HG03039 (cell line): Measurements from ENCODE around the gene SCN1A.
"Not testable (repeated sequence)": the region's sequence is repeated elsewhere in the genome, so short reads cannot be mapped to it uniquely, and the experiment has no call there.

Experiments
- ATAC-seq: cut with Tn5 transposase; IDR thresholded peaks from one replicate; pipeline ENCODE4 v1.9.1; 2021; ENCODE audit warnings: mild to moderate bottlenecking, moderate library complexity; ENCODE audit not compliant: unreplicated experiment

Gene SCN1A

DNA sequence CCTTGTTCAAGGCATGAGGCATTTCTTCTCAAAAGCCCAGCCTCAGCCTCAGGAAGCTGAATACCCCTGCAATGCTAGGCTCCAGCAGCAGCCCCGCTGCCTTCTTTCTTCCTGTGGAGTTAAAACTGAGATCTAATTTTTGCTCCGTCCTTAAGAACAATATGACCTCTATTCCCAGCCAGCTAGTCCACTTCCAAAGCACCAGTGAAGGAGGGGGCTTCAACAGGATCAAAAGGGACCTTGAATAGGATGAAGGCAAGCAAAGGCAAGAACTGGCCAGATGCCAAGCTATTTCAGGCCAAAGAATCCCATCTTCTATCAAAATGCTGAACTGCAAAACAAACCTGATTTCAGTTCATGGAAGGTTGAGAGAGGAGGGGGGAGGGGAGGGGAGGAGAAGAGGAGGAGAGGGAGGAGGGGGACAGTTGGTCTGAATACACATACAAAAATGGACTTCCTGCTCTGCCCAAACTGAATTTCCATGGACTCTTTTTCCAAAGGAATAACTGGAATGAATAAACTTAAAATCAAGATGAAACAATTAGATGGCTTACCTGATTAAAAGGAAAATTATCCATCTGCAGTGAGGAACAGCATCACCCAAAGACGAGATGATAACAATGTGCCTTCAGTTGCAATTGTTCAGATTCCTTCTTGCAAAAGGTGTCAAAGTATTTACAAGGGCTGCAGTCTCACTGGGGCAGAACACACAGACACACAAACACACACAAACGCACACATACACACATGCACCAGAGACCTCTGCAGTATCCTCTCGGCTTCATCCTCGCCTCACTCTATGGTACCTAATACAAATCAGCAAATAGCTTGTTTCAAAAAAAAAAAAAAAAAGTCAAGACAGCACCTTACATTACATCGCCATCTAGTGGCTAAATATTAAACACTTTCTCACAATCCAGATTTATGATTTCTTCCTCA is at the start of gene SCN1A:
SCN1A (minus strand) TSS at position 804 of the 939 bp plus-strand sequence. CDS start 54,399 bp downstream, outside the sequence.
- ATAC-seq: no peak

DNA sequence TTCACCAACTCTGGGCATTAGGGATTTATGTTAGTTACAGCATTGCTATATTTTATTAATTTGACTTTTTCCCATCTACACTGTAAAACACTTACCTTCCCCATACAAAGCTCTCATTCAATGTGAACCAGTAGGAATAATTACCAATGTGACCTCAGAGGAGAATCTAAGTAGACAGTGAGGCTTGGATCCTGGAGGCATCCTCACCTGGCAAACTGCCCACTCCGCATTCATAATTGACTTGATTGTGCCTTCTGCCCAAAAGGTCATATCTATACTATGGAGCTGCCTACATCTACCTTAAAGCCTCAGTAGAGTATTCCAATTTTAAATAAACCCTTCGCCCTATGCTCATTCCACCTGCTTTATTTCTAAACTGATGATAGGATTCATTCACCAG is 45.4 kb upstream of the SCN1A start:
- no peak for ATAC-seq

DNA sequence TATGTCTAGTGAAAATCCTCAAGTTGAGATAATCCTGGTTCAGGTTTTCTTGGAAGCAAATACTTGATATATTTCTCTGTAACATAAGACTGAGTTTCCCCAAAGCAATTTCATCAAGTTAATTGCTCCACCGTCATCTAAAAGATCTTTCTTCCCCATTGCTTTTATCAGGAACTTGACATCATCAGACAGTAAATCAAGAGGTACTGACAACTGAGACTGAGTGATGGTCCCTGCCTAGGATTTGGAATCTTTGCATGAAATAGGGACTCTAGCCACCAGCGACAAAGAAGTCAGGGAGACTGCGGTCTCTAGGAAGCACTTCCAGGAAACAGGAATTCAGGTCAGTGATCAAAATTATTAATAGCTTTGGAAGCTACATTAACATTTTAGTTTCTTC is 43.4 kb upstream of the SCN1A start:
- no peak for ATAC-seq

DNA sequence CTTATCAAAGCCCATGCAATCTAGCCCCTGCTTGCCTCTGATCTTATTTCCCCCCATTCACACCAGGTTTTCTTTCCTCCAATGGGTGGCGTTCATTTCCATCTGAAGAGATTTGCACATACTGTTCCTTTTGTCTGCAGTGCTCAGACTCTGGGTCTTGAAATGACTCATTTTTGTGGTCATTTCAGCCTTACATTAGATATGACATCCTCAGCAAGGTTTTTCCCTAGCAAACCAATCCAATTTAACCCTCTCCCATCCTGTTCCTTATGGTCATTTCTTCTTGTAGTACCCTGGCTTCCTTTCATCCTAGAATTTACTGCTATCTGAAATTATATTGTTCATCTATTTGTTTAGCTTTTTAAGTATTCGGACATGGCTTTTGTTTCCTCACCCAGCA is 42.5 kb upstream of the SCN1A start:
- peak; percentile 88 for ATAC-seq

DNA sequence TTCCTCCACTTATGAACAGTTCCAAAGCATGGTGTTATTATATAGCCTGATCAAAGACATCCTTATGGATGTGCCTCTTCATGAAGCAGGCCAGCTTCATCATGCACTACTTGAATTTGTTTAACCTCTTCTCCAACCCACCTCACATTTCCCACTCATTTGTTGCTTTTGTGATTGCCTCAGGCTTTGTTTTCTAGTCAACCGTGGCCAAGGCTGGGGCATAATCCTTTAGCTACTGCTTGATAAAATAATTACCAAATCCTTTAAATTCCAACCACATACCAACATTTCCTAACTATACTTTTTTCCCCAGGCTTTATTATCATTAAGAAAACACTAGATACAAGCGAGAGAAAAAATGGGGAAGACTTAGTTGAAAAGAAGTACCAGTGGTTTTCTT is 39.6 kb upstream of the SCN1A start:
- no peak for ATAC-seq

DNA sequence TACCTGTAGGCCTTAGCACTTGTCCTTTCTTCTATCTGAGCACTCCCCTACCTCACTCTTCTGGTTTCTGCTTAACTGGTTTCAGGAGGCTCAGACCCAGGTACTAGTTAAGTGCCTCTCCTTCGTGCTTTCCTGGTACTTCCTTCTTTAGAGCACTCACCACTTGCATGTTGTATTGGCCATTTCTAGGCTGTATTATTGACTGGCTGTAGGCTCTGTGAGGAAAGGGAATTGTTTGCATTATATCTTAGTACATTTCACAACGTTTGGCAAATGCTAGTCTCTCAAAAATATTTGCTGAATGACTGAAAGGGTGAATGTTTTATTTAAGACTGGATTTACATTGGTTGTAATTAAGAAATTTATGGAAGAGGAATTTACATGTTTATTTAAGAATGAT is 36.0 kb upstream of the SCN1A start:
- no peak for ATAC-seq

DNA sequence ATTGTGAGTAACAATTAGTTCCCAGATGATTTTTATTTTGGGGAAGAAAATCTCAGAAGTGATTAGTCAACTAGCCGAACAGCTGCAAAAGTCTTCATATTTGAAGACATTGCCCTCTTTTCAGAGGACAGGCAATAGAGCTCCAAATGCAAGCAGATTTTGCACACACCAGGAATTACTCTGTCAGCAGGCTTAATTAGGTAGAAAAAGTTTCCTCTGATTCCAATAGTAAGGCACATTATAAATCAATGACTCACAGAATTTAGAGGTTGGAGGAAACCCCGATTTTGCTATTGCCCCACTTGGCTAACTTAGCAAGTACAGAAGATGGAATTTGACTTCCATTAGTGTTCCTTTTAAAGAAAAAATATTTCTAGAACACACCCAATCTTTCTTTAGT is 30.7 kb upstream of the SCN1A start:
- no peak for ATAC-seq

DNA sequence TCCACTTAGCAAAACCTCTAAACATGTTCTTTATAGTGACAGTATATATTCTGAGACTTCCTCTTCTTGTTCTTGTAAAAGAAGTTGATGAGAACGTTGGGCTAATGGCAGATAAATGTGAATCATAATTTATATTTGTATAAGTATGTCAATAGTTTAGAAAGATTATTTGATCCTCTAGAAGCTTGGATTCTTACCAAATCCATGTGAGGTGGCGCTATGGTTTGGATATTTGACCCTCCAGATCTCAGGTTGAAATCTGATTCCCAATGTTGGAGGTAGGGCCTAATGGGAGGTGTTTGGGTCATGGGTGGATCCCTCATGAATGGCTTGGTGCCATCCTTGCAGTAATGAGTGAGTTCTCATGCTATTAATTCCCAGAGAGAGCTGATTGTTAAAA is 29.8 kb upstream of the SCN1A start:
- no peak for ATAC-seq

DNA sequence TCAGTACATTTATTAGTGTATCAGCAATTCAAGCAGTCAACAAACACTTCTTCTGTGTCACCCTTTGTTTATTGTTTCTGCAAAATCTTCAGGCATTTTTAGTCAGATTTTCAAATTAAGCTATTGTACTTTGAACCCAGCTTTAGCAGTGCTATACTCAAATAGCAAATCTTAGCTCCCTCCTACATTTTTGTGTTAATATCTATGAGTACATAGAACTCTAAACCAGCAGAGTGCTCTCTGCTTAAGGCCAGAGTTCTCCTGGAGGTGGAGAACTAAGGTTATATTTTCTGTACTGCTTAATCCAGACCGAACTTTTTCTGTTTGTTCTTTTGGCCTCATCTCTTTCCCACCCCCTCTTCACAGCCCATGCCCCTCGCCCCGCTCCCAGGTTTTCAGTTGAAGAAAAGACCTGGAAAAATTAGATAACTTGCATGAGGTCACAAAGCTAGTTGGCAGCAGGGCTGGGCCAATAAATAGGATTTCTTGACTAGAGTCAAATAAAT is 29.2 kb upstream of the SCN1A start:
- no peak for ATAC-seq

DNA sequence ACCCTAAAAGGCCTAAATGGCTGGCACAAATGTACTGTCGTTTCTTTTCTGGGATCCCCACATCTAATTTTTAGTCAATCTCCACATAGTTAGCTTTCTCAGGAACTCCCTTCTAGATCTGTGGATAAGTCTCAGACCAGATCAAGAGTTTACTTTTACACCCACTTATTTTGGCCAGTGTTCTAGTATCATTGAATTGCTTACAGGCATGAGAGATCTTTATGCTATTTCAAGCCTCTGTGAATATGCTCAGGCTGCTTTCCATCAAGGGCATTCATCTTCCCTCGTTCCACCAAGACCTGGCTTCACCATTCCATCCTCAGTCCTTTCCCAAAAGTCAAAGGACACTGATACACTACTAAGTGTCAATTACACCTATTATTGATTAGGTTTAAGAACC is 27.8 kb upstream of the SCN1A start:
- ATAC-seq: no peak

DNA sequence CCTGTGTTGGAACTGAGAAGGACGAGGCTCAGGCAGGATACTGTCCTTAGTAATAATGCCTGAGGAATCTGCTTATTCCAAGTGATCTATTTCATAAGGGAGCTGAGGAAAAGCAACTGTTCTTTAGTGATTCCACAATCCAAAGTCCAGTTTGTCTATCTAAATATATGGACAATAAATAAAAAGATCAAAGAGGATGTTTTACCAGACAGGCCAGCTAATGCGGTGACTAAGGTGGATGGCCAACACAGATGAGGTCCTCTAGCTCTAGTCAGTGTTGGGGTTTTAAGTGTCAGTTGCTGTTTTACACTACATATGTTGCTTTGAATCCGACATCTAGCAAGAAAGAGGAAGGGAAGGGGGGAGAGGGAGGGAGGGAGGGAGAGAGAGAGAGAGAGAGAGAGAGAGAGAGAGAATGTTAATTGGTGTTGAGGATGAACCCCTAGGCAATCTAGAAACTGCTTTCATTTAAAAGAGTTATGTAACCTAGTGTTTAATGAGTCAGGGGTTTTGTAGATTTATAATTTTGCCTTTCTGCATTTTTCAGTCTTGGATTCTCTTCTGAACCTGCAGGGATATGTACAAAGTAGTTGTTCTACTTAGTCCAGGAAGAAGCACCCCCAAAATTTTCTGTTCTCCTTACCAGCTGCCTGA is 27.0 kb upstream of the SCN1A start:
- ATAC-seq: no peak

DNA sequence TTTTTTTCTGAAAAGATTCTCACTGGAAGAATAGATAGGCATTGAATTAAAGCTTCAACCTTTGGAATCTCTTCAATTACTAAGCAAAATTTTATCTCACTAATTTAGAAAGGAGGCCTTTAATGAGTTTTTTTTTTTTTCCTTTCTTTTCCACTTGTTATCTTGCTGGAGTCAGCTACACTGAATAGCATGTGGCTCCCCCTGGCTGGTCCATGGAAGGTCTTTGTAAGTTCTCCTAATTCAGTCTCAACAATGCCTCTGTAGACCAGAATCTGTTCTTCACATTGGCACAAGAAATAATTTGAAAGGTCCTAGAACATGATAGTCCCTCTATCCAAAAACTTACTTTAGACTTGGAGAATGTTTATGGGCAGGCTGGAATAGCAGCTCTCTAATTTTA is 24.2 kb upstream of the SCN1A start:
- ATAC-seq: no peak

DNA sequence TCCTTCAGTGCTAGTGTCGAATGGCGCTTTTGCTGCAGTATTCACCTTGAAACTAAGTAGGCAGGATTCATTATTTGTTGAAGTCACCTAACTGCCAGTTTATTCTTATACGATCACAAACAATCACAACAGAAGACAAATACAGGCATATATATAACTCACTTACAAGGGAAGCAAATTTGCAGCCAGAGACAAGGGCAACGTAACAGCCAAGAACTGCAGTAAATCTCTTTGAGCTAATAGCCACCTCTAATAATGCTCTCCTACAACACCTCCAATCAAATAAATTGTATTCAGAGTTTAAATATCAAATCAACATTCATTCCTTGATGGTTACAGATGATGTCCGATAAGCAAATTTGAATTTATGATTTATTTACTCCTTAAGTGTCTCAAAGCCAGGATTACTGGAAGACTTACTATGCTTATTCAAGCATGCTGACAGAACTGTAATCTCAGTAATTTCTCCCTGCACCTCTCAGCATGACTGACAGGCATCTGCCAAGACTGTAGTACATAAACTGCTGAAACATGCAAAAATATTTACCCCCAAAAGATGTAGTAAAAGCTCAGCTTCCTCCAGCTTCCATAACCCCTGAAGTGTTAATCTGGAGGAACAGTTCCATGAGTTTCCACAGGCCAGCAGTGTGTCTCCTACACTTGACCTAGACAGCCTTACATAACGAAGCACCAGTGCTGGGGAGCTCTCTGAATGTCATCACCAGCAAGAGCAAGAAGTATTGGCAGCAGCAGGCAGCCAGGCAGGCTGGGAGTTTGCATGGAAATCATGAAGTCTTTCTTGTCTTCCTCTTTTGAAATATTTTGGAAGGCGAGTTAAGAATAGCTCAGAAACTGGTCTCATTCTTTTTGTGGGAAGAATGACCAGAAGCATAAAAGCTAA is 20.9 kb upstream of the SCN1A start:
- ATAC-seq: no peak

DNA sequence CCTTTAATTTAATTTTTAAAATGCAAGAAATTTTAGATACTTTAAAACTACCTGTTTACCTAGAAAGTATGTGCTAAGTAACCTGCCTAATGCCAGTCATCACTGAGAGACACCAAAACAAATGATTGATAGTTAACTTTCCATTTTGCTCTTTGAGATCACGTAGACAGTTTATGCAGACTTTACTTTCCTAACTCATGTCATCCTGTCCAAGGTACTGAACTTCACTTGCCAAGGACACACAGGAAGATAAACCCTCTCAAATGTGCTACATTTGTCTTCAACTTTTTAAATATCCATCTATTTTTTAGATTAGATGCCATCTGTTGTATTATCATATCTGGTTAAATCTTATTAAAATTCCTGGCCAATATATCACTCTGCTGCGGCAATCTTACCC is 20.1 kb upstream of the SCN1A start:
- no peak for ATAC-seq

DNA sequence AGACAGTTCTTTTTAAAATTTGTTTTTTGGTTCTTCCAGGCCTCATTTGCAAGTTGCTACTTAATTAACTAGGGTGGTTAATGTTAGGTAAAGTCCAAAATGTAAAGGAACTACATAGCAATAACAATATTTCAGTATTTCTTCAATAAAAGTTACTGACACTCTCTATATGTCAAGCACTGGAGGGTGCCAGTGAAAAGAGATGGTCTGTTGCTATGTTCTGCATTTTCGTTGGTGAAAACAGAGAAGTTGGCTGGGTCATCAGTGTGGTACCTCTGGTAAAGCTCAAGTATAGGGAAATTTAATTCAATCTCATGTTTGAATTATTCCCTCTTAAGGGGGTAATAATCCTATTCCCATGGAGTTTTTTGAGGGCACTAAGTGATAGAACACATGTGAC is 16.3 kb upstream of the SCN1A start:
- ATAC-seq: no peak

DNA sequence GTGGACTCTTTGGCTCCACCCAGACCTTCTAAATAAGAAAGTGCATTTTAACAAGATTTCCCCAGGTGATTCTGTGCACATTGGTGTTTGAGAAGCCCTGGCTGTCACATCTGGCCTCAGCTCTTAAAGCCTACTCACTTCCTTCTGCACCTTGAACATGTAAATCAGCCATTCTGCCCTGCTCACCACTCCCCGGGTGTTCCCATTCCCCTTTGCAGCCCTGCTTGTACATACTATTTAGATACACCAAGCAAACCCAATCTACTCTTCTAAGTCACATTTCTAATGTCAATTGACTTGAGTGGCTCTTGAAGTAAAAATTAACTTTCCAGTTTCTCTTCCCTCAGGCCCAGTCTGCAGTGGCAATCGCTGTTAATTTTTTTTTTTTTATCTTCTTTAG is 13.1 kb upstream of the SCN1A start:
- no peak for ATAC-seq

DNA sequence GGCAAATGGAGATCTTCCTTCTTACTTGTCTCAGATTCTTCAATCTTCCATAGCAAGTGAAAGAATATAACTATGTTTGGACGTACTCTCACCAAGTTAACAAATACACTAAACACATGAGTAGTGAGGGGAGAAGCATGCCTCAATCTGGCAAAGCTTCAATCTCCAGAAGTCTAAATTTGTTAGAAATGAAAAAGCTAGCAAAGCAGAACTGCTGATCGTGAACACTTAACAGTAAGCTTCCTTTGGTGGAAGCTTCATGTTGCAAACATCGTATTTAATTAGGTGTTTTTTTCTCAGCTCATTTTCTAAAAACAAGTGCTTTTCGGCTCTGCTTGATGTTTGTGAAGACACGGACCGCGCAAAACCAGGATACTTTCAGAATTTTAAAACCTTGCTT is 12.7 kb upstream of the SCN1A start:
- ATAC-seq: no peak

DNA sequence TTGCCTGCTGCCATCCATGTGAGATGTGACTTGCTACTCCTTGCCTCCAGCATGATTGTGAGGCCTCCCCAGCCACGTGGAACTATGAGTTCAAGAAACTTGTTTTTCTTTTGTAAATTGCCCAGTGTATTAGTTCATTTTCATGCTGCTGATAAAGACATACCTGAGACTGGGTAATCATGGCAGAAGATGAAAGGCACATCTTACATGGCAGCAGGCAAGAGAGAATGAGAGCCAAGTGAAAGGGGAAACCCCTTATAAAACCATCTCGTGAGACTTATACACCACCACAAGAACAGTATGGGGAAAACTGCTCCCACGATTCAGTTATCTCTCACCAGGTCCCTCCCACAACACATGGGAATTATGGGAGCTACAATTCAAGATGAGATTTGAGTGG is 11.7 kb upstream of the SCN1A start:
- not testable (repeated sequence) for ATAC-seq

DNA sequence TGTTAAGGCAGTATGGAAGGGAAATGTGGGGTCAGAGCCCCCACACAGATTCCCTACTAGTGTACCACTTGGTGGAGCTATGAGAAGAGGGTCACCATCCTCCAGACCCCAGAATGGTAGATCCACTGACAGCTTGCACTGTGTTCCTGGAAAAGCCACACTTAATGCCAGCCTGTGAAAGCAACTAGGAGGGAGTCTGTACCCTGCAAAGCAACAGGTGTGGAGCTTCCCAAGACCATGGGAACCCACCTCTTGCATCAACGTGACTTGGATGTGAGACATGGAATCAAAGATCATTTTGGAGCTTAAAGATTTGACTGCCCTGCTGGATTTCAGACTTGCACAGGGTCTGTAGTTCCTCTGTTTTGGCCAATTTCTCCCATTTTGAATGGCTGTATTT is 10.8 kb upstream of the SCN1A start:
- ATAC-seq: no peak

DNA sequence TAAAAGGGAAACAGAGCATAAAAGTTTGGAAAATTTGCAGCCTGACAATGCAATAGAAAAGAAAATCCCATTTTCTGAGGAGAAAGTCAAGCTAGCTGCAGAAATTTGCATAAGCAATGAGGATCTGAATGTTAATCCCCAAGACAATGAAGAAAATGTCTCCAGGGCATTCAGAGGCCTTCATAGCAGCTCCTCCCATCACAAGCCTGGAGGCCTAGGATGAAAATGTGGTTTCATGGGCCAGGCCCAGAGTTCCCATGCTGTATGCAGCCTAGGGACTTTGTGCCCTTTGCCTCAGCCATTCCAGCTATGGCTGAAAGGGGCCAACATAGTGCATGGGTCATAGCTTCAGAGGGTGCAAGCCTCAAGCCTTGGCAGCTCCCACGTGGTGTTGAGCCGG is 10.3 kb upstream of the SCN1A start:
- ATAC-seq: no peak

DNA sequence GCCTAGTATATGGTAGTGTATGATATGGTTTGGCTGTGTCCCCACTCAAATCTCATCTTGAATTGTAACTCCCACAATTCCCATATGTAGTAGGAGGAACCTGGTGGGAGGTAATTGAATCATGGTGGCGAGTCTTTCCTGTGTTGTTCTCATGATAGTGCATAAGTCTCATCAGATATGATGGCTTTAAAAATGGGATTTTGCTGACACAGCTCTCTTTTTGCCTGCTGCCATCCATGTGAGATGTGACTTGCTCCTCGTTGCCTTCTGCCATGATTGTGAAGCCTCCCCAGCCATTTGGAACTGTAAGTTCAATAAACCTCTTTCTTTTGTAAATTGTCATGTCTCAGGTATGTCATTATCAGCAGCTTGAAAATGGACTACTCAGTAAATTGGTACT is 9.5 kb upstream of the SCN1A start:
- ATAC-seq: no peak
